ENCODE data around the gene DTD2. TPM values are rescaled to one million over a fixed set of nuclear protein-coding genes. Genes with fewer than 3 reads are reported as not detected.

DTD2 gene
- total and polyA plus RNA-seq, 2 of the 4 experiments (the other 2 are of a cell fraction) = 16.9 to 24.9 TPM

GRCh38 chr14:31430634-31431264 lies 26.6 kb downstream of the DTD2 start:
- Histone ChIP-seq H3K9me1 (ENCODE audit: insufficient read depth, low read length) (no peaks in the 10 kb centered on the region), H3K23ac (ENCODE audit: low read depth, low read length) (no peak overlapping the region), H2AK9ac (replicated peaks; ENCODE audit: low read depth, low read length, poor library complexity) (no peak overlapping the region), H4K8ac (ENCODE audit: low read depth in 2 of 2, low read length in 2 of 2) (no peak overlapping the region), H3K9ac (ENCODE audit: low read depth, low read length) (no peak overlapping the region), H3K27ac (ENCODE audit: insufficient read depth, low read length) (no peak overlapping the region), H2BK5ac (ENCODE audit: low read depth, low read length, poor library complexity, severe bottlenecking) (no peak overlapping the region), H3K14ac (replicated peaks; ENCODE audit: low read depth, low read length) (no peak overlapping the region), H3K18ac (ENCODE audit: low read depth, low read length) (no peak overlapping the region), H3K4me3 (ENCODE audit: insufficient read depth, low read depth, low read length) (no peak overlapping the region), H3K36me3 (ENCODE audit: control insufficient read depth, insufficient read depth, low read length) (peaks cover 1% of the 10 kb centered on the region; the same call in 1 of the 2 replicates), H4K5ac (ENCODE audit: low read depth, low read length) (no peak overlapping the region), H3K4me1 (ENCODE audit: control insufficient read depth, insufficient read depth, low read length) (no peaks in the 10 kb centered on the region), H3K27me3 (ENCODE audit: control insufficient read depth, insufficient read depth, low read length) (no peaks in the 10 kb centered on the region), H3K4me2 (ENCODE audit: low read depth, low read length) (no peak overlapping the region), H3K79me1 (ENCODE audit: low read depth in 1 of 2, low read length in 2 of 2) (no peaks in the 10 kb centered on the region), H2BK20ac (ENCODE audit: low read depth, low read length) (no peak overlapping the region), H2BK15ac (ENCODE audit: low read depth, low read length) (no peak overlapping the region), H3K9me3 (ENCODE audit: control insufficient read depth, insufficient read depth, low read length) (no peaks in the 10 kb centered on the region), H2AFZ (replicated peaks; ENCODE audit: low read length, poor library complexity) (no peak overlapping the region), H4K91ac (ENCODE audit: insufficient read depth, low read depth, low read length) (no peak overlapping the region), H3K4ac (ENCODE audit: low read depth, low read length) (no peak overlapping the region), H2BK120ac (ENCODE audit: low read depth, low read length) (no peak overlapping the region), H4K20me1 (ENCODE audit: insufficient read depth, low read length) (no peaks in the 10 kb centered on the region), H3K56ac (ENCODE audit: extremely low read depth, insufficient read depth, low read length) (no peak overlapping the region), H2AK5ac (ENCODE audit: low read depth, low read length) (no peak overlapping the region)
- BruUV-seq (replicated peaks) = no TSS peak
- DNase-seq (no peak), ATAC-seq (ENCODE audit: low read depth) (no peak)
- in situ Hi-C loops (cut with MboI; ENCODE audit: low sequenced_read_pairs) = no loop called here
- intact Hi-C loops (cut with micrococcal nuclease) = no loop called here
- CTCF ChIA-PET = interaction anchor here (0.6 kb wide), 1 partner anchor 51 kb away, joined by 5 read pairs; no protein-coding TSS in a partner anchor
- dilution Hi-C loops (cut with HindIII; ENCODE audit: low sequenced_read_pairs, unreplicated experiment) = no loop called here
- POLR2A ChIA-PET (ENCODE audit: unreplicated experiment) = interaction anchor here (1.1 kb wide), 1 partner anchor 10 kb away, joined by 4 read pairs; the partner anchor contains the start of gene HEATR5A
- TF ChIP-seq MXI1 (IDR thresholded peaks at IDR 0.05; ENCODE audit: borderline replicate concordance, low read depth, low read length) (no peak), MAFK (IDR thresholded peaks at IDR 0.05; ENCODE audit: low read depth, low read length) (no peak), FOS (IDR thresholded peaks at IDR 0.05; ENCODE audit: low read depth, low read length) (no peak), BHLHE40 (IDR thresholded peaks at IDR 0.05; ENCODE audit: low read depth, low read length) (no peak), CEBPB (IDR thresholded peaks at IDR 0.05; ENCODE audit: low read depth, low read length) (no peak), RFX5 (IDR thresholded peaks at IDR 0.05; ENCODE audit: low read depth, low read length) (no peak), RCOR1 (IDR thresholded peaks at IDR 0.05; ENCODE audit: insufficient replicate concordance, low read length) (no peak), USF2 (IDR thresholded peaks at IDR 0.05; ENCODE audit: low read depth, low read length) (no peak), NFE2L2 (IDR thresholded peaks at IDR 0.05; ENCODE audit: low read depth, low read length) (no peak), RAD21 (IDR thresholded peaks at IDR 0.05; ENCODE audit: low read length) (no peak), POLR2A (IDR thresholded peaks at IDR 0.05; ENCODE audit: low read depth, low read length) (no peak), ELK1 (IDR thresholded peaks at IDR 0.05; ENCODE audit: borderline replicate concordance, low read depth, low read length) (no peak), MAZ (IDR thresholded peaks at IDR 0.05; ENCODE audit: borderline replicate concordance, low read depth, low read length) (no peak), SMC3 (IDR thresholded peaks at IDR 0.05; ENCODE audit: low read depth, low read length) (no peak), CTCF (conservative IDR thresholded peaks at IDR 0.05; ENCODE audit: low read depth, low read length) (no peak), CHD1 (IDR thresholded peaks at IDR 0.05; ENCODE audit: low read depth, low read length) (no peak)
- 89% methylated on average over 5 of the region's 11 CpGs; no CpG with 5 or more reads in 1 of the 2 experiments for WGBS, 2 experiments (ENCODE audit: extremely low coverage in 2 of 2, insufficient read length in 1 of 2)
